ENCODE measurements around the gene FRMPD4.

Gene FRMPD4

GRCh38 chrX:12339921-12340320, 201.6 kb downstream of the FRMPD4 start:
- no peak overlapping the region for H3K9ac ChIP-seq (ENCODE audit: low read depth, low read length)
- no peaks in the 10 kb centered on the region for H3K4me1 ChIP-seq (ENCODE audit: insufficient read depth, low read length)
- H3K9me3 ChIP-seq (ENCODE audit: insufficient read depth, low read depth, low read length), result no peaks in the 10 kb centered on the region
- H3K27ac ChIP-seq (ENCODE audit: low read length), result no peak overlapping the region
- no peak overlapping the region for H3K4me3 ChIP-seq (ENCODE audit: low read length)
- H3K36me3 ChIP-seq (ENCODE audit: insufficient read depth, low read depth, low read length), result no peaks in the 10 kb centered on the region
- no peaks in the 10 kb centered on the region for H3K27me3 ChIP-seq (ENCODE audit: insufficient read depth, low read length)

- H3K27ac ChIP-seq (ENCODE audit: low read length), result no peak overlapping the region
- H3K9ac ChIP-seq (ENCODE audit: low read depth, low read length), result no peak overlapping the region
These were observed 206.7 kb downstream of the FRMPD4 start for GRCh38 chrX:12344954-12345353.

GRCh38 chrX:12349201-12349600, 210.9 kb downstream of the FRMPD4 start:
- Histone ChIP-seq H3K9me3 (ENCODE audit: insufficient read depth, low read depth, low read length) (no peaks in the 10 kb centered on the region), H3K27ac (ENCODE audit: low read length) (no peak overlapping the region), H3K27me3 (ENCODE audit: insufficient read depth, low read length) (no peaks in the 10 kb centered on the region; the same call in 1 of the 2 replicates), H3K9ac (ENCODE audit: low read depth, low read length) (no peak overlapping the region), H3K36me3 (ENCODE audit: insufficient read depth, low read depth, low read length) (no peaks in the 10 kb centered on the region), H3K4me3 (ENCODE audit: low read length) (no peak overlapping the region), H3K4me1 (ENCODE audit: insufficient read depth, low read length) (no peaks in the 10 kb centered on the region)

More at GRCh38 chrX:12344954-12345353, 206.7 kb downstream of the FRMPD4 start:
- Histone ChIP-seq H3K27me3 (ENCODE audit: insufficient read depth, low read length) (no peaks in the 10 kb centered on the region; the same call in 1 of the 2 replicates), H3K36me3 (ENCODE audit: insufficient read depth, low read depth, low read length) (no peaks in the 10 kb centered on the region), H3K9me3 (ENCODE audit: insufficient read depth, low read depth, low read length) (no peaks in the 10 kb centered on the region), H3K4me3 (ENCODE audit: low read length) (no peak overlapping the region), H3K4me1 (ENCODE audit: insufficient read depth, low read length) (no peaks in the 10 kb centered on the region)

- H3K4me3 ChIP-seq (ENCODE audit: low read length), result no peak overlapping the region
- H3K36me3 ChIP-seq (ENCODE audit: insufficient read depth, low read depth, low read length), result no peaks in the 10 kb centered on the region
- H3K27me3 ChIP-seq (ENCODE audit: insufficient read depth, low read length), result no peaks in the 10 kb centered on the region; the same call in 1 of the 2 replicates
- no peak overlapping the region for H3K9ac ChIP-seq (ENCODE audit: low read depth, low read length)
- H3K27ac ChIP-seq (ENCODE audit: low read length), result no peak overlapping the region
- no peaks in the 10 kb centered on the region for H3K9me3 ChIP-seq (ENCODE audit: insufficient read depth, low read depth, low read length)
- H3K4me1 ChIP-seq (ENCODE audit: insufficient read depth, low read length), result no peaks in the 10 kb centered on the region
These were observed 214.6 kb downstream of the FRMPD4 start for GRCh38 chrX:12352922-12353321.

GRCh38 chrX:12360383-12360782, 222.1 kb downstream of the FRMPD4 start:
- H3K9ac ChIP-seq (ENCODE audit: low read depth, low read length), result no peak overlapping the region
- H3K27ac ChIP-seq (ENCODE audit: low read length), result no peak overlapping the region
- H3K27me3 ChIP-seq (ENCODE audit: insufficient read depth, low read length), result no peaks in the 10 kb centered on the region
- H3K9me3 ChIP-seq (ENCODE audit: insufficient read depth, low read depth, low read length), result no peaks in the 10 kb centered on the region
- no peaks in the 10 kb centered on the region for H3K4me1 ChIP-seq (ENCODE audit: insufficient read depth, low read length)
- no peak overlapping the region for H3K4me3 ChIP-seq (ENCODE audit: low read length)
- H3K36me3 ChIP-seq (ENCODE audit: insufficient read depth, low read depth, low read length), result no peaks in the 10 kb centered on the region

- no peaks in the 10 kb centered on the region for H3K4me1 ChIP-seq (ENCODE audit: insufficient read depth, low read length)
- no peak overlapping the region for H3K27ac ChIP-seq (ENCODE audit: low read length)
- no peaks in the 10 kb centered on the region for H3K36me3 ChIP-seq (ENCODE audit: insufficient read depth, low read depth, low read length)
- H3K4me3 ChIP-seq (ENCODE audit: low read length), result no peak overlapping the region
- no peak overlapping the region for H3K9ac ChIP-seq (ENCODE audit: low read depth, low read length)
- H3K9me3 ChIP-seq (ENCODE audit: insufficient read depth, low read depth, low read length), result no peaks in the 10 kb centered on the region
- H3K27me3 ChIP-seq (ENCODE audit: insufficient read depth, low read length), result no peaks in the 10 kb centered on the region
These were observed 222.8 kb downstream of the FRMPD4 start for GRCh38 chrX:12360986-12361598.

GRCh38 chrX:12363216-12363615, 224.9 kb downstream of the FRMPD4 start:
- no peaks in the 10 kb centered on the region for H3K4me1 ChIP-seq (ENCODE audit: insufficient read depth, low read length)
- no peak overlapping the region for H3K4me3 ChIP-seq (ENCODE audit: low read length)
- no peaks in the 10 kb centered on the region for H3K36me3 ChIP-seq (ENCODE audit: insufficient read depth, low read depth, low read length)
- H3K9ac ChIP-seq (ENCODE audit: low read depth, low read length), result no peak overlapping the region
- H3K9me3 ChIP-seq (ENCODE audit: insufficient read depth, low read depth, low read length), result no peaks in the 10 kb centered on the region
- H3K27me3 ChIP-seq (ENCODE audit: insufficient read depth, low read length), result no peaks in the 10 kb centered on the region
- no peak overlapping the region for H3K27ac ChIP-seq (ENCODE audit: low read length)

- no peak overlapping the region for H3K27ac ChIP-seq (ENCODE audit: low read length)
- H3K9ac ChIP-seq (ENCODE audit: low read depth, low read length), result no peak overlapping the region
- no peaks in the 10 kb centered on the region for H3K4me1 ChIP-seq (ENCODE audit: insufficient read depth, low read length)
- no peaks in the 10 kb centered on the region for H3K9me3 ChIP-seq (ENCODE audit: insufficient read depth, low read depth, low read length)
- H3K4me3 ChIP-seq (ENCODE audit: low read length), result no peak overlapping the region
- no peaks in the 10 kb centered on the region for H3K36me3 ChIP-seq (ENCODE audit: insufficient read depth, low read depth, low read length)
- H3K27me3 ChIP-seq (ENCODE audit: insufficient read depth, low read length), result no peaks in the 10 kb centered on the region
These were observed 228.2 kb downstream of the FRMPD4 start for GRCh38 chrX:12366440-12366839.

- no peaks in the 10 kb centered on the region for H3K36me3 ChIP-seq (ENCODE audit: insufficient read depth, low read depth, low read length)
- H3K27ac ChIP-seq (ENCODE audit: low read length), result no peak overlapping the region
- no peak overlapping the region for H3K4me3 ChIP-seq (ENCODE audit: low read length)
- no peaks in the 10 kb centered on the region for H3K27me3 ChIP-seq (ENCODE audit: insufficient read depth, low read length)
- no peaks in the 10 kb centered on the region for H3K9me3 ChIP-seq (ENCODE audit: insufficient read depth, low read depth, low read length)
- H3K9ac ChIP-seq (ENCODE audit: low read depth, low read length), result no peak overlapping the region
- H3K4me1 ChIP-seq (ENCODE audit: insufficient read depth, low read length), result no peaks in the 10 kb centered on the region
These were observed 229.0 kb downstream of the FRMPD4 start for GRCh38 chrX:12367254-12367653.

GRCh38 chrX:12370497-12370986, 232.3 kb downstream of the FRMPD4 start:
- H3K9me3 ChIP-seq (ENCODE audit: insufficient read depth, low read depth, low read length), result no peaks in the 10 kb centered on the region
- H3K36me3 ChIP-seq (ENCODE audit: insufficient read depth, low read depth, low read length), result no peaks in the 10 kb centered on the region
- no peaks in the 10 kb centered on the region for H3K27me3 ChIP-seq (ENCODE audit: insufficient read depth, low read length)
- no peak overlapping the region for H3K4me3 ChIP-seq (ENCODE audit: low read length)
- no peak overlapping the region for H3K9ac ChIP-seq (ENCODE audit: low read depth, low read length)
- no peak overlapping the region for H3K27ac ChIP-seq (ENCODE audit: low read length)
- H3K4me1 ChIP-seq (ENCODE audit: insufficient read depth, low read length), result no peaks in the 10 kb centered on the region; the same call in 1 of the 2 replicates

- no peak overlapping the region for H3K27ac ChIP-seq (ENCODE audit: low read length)
- H3K9ac ChIP-seq (ENCODE audit: low read depth, low read length), result no peak overlapping the region
- H3K36me3 ChIP-seq (ENCODE audit: insufficient read depth, low read depth, low read length), result no peaks in the 10 kb centered on the region
- no peaks in the 10 kb centered on the region; the same call in 1 of the 2 replicates for H3K4me1 ChIP-seq (ENCODE audit: insufficient read depth, low read length)
- H3K27me3 ChIP-seq (ENCODE audit: insufficient read depth, low read length), result no peaks in the 10 kb centered on the region
- no peaks in the 10 kb centered on the region for H3K9me3 ChIP-seq (ENCODE audit: insufficient read depth, low read depth, low read length)
- H3K4me3 ChIP-seq (ENCODE audit: low read length), result no peak overlapping the region
These were observed 233.8 kb downstream of the FRMPD4 start for GRCh38 chrX:12372111-12372510.

GRCh38 chrX:12374286-12374685, 236.0 kb downstream of the FRMPD4 start:
- H3K27me3 ChIP-seq (ENCODE audit: insufficient read depth, low read length), result no peaks in the 10 kb centered on the region
- H3K4me1 ChIP-seq (ENCODE audit: insufficient read depth, low read length), result no peaks in the 10 kb centered on the region; the same call in 1 of the 2 replicates
- no peaks in the 10 kb centered on the region for H3K9me3 ChIP-seq (ENCODE audit: insufficient read depth, low read depth, low read length)
- H3K27ac ChIP-seq (ENCODE audit: low read length), result no peak overlapping the region
- H3K4me3 ChIP-seq (ENCODE audit: low read length), result no peak overlapping the region
- H3K36me3 ChIP-seq (ENCODE audit: insufficient read depth, low read depth, low read length), result no peaks in the 10 kb centered on the region
- H3K9ac ChIP-seq (ENCODE audit: low read depth, low read length), result no peak overlapping the region
